ENCODE measurements around the gene TRIM4.
"Not testable (repeated sequence)": the region's sequence is repeated elsewhere in the genome, so short reads cannot be mapped to it uniquely, and the experiment has no call there.

The TRIM4 gene

GRCh38 chr7:99894738-99895137, 24.6 kb downstream of the TRIM4 start:
- no peak for TF ChIP-seq ZNF274 (IDR thresholded peaks at IDR 0.05; ENCODE audit: low read depth, low read length)
- no peak overlapping the region for H3K4me3 ChIP-seq (ENCODE audit: low read length)

GRCh38 chr7:99893280-99893679, 26.1 kb downstream of the TRIM4 start:
- no peak for TF ChIP-seq ZNF274 (IDR thresholded peaks at IDR 0.05; ENCODE audit: low read depth, low read length)
- no peak overlapping the region for H3K4me3 ChIP-seq (ENCODE audit: low read length)

- not testable (repeated sequence) for H3K4me3 ChIP-seq (ENCODE audit: low read length)
Observed at GRCh38 chr7:99890348-99890747, 29.0 kb downstream of the TRIM4 start.

GRCh38 chr7:99888366-99888765, 31.0 kb downstream of the TRIM4 start:
- not testable (repeated sequence) for H3K4me3 ChIP-seq (ENCODE audit: low read length)

- no peak for TF ChIP-seq ZNF274 (IDR thresholded peaks at IDR 0.05; ENCODE audit: low read depth, low read length)
Observed at GRCh38 chr7:99881370-99881769, 38.0 kb downstream of the TRIM4 start.

GRCh38 chr7:99876933-99877332, 42.4 kb downstream of the TRIM4 start, which contains the start of gene OR2AE1:
Gene OR2AE1 (minus strand): TSS chr7:99877033. CDS start chr7:99877033, 0 bp downstream.
- no peak within 1 kb of the TSS for H3K4me3 ChIP-seq (ENCODE audit: low read length)
- TF ChIP-seq ZNF274 (IDR thresholded peaks at IDR 0.05; ENCODE audit: low read depth, low read length), result no peak

More at GRCh38 chr7:99881370-99881769, 38.0 kb downstream of the TRIM4 start:
- no peak overlapping the region for H3K4me3 ChIP-seq (ENCODE audit: low read length)

- no peak overlapping the region for H3K4me3 ChIP-seq (ENCODE audit: low read length)
- no peak for TF ChIP-seq ZNF274 (IDR thresholded peaks at IDR 0.05; ENCODE audit: low read depth, low read length)
Observed at GRCh38 chr7:99876491-99876890, 42.8 kb downstream of the TRIM4 start.

GRCh38 chr7:99868246-99868645, 51.1 kb downstream of the TRIM4 start:
- no peak for TF ChIP-seq ZNF274 (IDR thresholded peaks at IDR 0.05; ENCODE audit: low read depth, low read length)
- H3K4me3 ChIP-seq (ENCODE audit: low read length), result no peak overlapping the region

GRCh38 chr7:99867477-99867876, 51.9 kb downstream of the TRIM4 start:
- H3K4me3 ChIP-seq (ENCODE audit: low read length), result not testable (repeated sequence)

- no peak overlapping the region for H3K4me3 ChIP-seq (ENCODE audit: low read length)
- no peak for TF ChIP-seq ZNF274 (IDR thresholded peaks at IDR 0.05; ENCODE audit: low read depth, low read length)
Observed at GRCh38 chr7:99863847-99864440, 55.4 kb downstream of the TRIM4 start.

- TF ChIP-seq ZNF274 (IDR thresholded peaks at IDR 0.05; ENCODE audit: low read depth, low read length), result no peak
- no peak overlapping the region for H3K4me3 ChIP-seq (ENCODE audit: low read length)
Observed at GRCh38 chr7:99860281-99861127, 58.8 kb downstream of the TRIM4 start.

GRCh38 chr7:99855236-99855635, 64.1 kb downstream of the TRIM4 start:
- H3K4me3 ChIP-seq (ENCODE audit: low read length), result no peak overlapping the region
- TF ChIP-seq ZNF274 (IDR thresholded peaks at IDR 0.05; ENCODE audit: low read depth, low read length), result no peak

- H3K4me3 ChIP-seq (ENCODE audit: low read length), result no peak overlapping the region
- no peak for TF ChIP-seq ZNF274 (IDR thresholded peaks at IDR 0.05; ENCODE audit: low read depth, low read length)
Observed at GRCh38 chr7:99848420-99849216, 70.7 kb downstream of the TRIM4 start.

- no peak for TF ChIP-seq ZNF274 (IDR thresholded peaks at IDR 0.05; ENCODE audit: low read depth, low read length)
- H3K4me3 ChIP-seq (ENCODE audit: low read length), result no peak overlapping the region
Observed at GRCh38 chr7:99844328-99844727, 75.0 kb downstream of the TRIM4 start.

GRCh38 chr7:99843808-99844207, 75.5 kb downstream of the TRIM4 start:
- no peak for TF ChIP-seq ZNF274 (IDR thresholded peaks at IDR 0.05; ENCODE audit: low read depth, low read length)
- H3K4me3 ChIP-seq (ENCODE audit: low read length), result no peak overlapping the region

Measured in GM08714 (cell line).